ENCODE results near the gene KRTAP12-4. TPM values are rescaled to one million over a fixed set of nuclear protein-coding genes. Genes with fewer than 3 reads are reported as not detected.
"Not testable (repeated sequence)": the region's sequence is repeated elsewhere in the genome, so short reads cannot be mapped to it uniquely, and the experiment has no call there.

Gene KRTAP12-4
- total RNA-seq, 4 donors from 2014 or later = not detected

GRCh38 chr21:44648557-44649311, 5.7 kb downstream of the KRTAP12-4 start:
- Histone ChIP-seq H3K4me1 (no peaks in the 10 kb centered on the region), H3K27ac (no peak overlapping the region), H3K9me3 (peaks cover 0 to 5% (median 0%) of the 10 kb centered on the region in 4 donors), H3K27me3 (no peaks in the 10 kb centered on the region), H3K36me3 (no peaks in the 10 kb centered on the region), H3K4me3 (no peak overlapping the region)
- peak in 1 of 3 donors; percentile 1 for DNase-seq
- TF ChIP-seq POLR2A (IDR thresholded peaks at IDR 0.05) (no peak), CTCF (IDR thresholded peaks at IDR 0.05) (no peak)

- peak in 1 of 3 donors; percentile 3 for DNase-seq
- TF ChIP-seq POLR2A (IDR thresholded peaks at IDR 0.05) (no peak), CTCF (IDR thresholded peaks at IDR 0.05) (no peak)
- no peaks in the 10 kb centered on the region for H3K27me3 ChIP-seq
- no peak overlapping the region for H3K27ac ChIP-seq
- H3K36me3 ChIP-seq = no peaks in the 10 kb centered on the region
- H3K4me1 ChIP-seq = no peaks in the 10 kb centered on the region
- no peak overlapping the region for H3K4me3 ChIP-seq
- H3K9me3 ChIP-seq = peaks cover 0 to 5% (median 0%) of the 10 kb centered on the region in 4 donors
Measured at GRCh38 chr21:44647222-44647552, 7.3 kb downstream of the KRTAP12-4 start.

- H3K4me1 ChIP-seq, H3K4me3 ChIP-seq, H3K27ac ChIP-seq, H3K9me3 ChIP-seq, H3K36me3 ChIP-seq, H3K27me3 ChIP-seq: not testable (repeated sequence)
- DNase-seq = peak in 2 of 3 donors; percentile 9 to 31
Measured at GRCh38 chr21:44646366-44647221, 7.9 kb downstream of the KRTAP12-4 start, which contains the start of gene KRTAP10-11. KRTAP10-11 (plus strand) TSS chr21:44646414; CDS start chr21:44646459, 45 bp downstream.

GRCh38 chr21:44644878-44645277, 9.6 kb downstream of the KRTAP12-4 start:
- Histone ChIP-seq H3K4me3 (no peak overlapping the region), H3K4me1 (no peaks in the 10 kb centered on the region), H3K9me3 (peaks cover 0 to 5% (median 0%) of the 10 kb centered on the region in 4 donors), H3K36me3 (no peaks in the 10 kb centered on the region), H3K27me3 (no peaks in the 10 kb centered on the region), H3K27ac (no peak overlapping the region)
- DNase-seq = no peak
- TF ChIP-seq POLR2A (IDR thresholded peaks at IDR 0.05) = no peak
- no peak for TF ChIP-seq CTCF (IDR thresholded peaks at IDR 0.05)

- peaks cover 0 to 5% (median 0%) of the 10 kb centered on the region in 4 donors for H3K9me3 ChIP-seq
- no peaks in the 10 kb centered on the region for H3K27me3 ChIP-seq
- H3K4me3 ChIP-seq = no peak overlapping the region
- H3K4me1 ChIP-seq = no peaks in the 10 kb centered on the region
- peak in 1 of 3 donors; percentile 8 for DNase-seq
- no peak overlapping the region for H3K27ac ChIP-seq
- TF ChIP-seq CTCF (IDR thresholded peaks at IDR 0.05) (no peak), POLR2A (IDR thresholded peaks at IDR 0.05) (no peak)
- H3K36me3 ChIP-seq = no peaks in the 10 kb centered on the region
Measured at GRCh38 chr21:44643741-44644310, 10.6 kb downstream of the KRTAP12-4 start.
